GM20431 (cell line): Measurements from ENCODE around the gene ZNF672.
"Not testable (repeated sequence)": the region's sequence is repeated elsewhere in the genome, so short reads cannot be mapped to it uniquely, and the experiment has no call there.

Source experiments
- in situ Hi-C: fragments of 300-500 bp; cut with MseI, MboI; formaldehyde crosslinking; loops from one replicate; pipeline ENCODE4 v1.15.0; 2020; ENCODE audit warnings: low sequenced_read_pairs; ENCODE audit not compliant: unreplicated experiment

The ZNF672 gene

DNA sequence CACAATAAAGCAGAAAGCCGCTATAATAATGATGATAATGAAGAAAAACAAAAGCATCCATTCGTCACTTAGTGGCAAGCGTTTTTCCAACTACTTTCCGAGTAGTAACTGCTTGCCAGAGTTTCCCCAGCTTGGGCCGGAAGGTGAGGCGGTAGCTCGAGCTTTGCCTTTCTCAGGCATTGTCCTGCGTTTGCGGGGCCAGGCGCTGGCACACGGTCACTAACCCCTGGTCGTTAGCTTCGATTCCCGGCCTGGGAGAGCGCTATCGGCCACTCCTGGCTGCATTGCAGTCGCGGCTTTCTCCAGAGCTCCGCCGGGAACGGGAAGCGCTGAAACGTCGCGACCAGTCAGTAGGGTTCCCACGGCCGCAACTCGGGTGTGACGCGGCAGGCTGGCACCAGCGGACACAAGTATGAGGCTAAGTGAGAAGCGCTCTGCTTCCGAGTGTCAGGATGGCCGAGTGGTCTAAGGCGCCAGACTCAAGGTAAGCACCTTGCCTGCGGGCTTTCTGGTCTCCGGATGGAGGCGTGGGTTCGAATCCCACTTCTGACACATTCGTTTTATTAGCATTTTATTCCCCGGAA is 35.5 kb downstream of the ZNF672 start:
- in situ Hi-C loops: no loop called here

GRCh38 chr1:248873993-248874533 is 36.0 kb downstream of the ZNF672 start:
- in situ Hi-C loops: no loop called here

GRCh38 chr1:248881261-248881660 is 43.2 kb downstream of the ZNF672 start:
- in situ Hi-C loops: no loop called here

GRCh38 chr1:248882427-248882826 is 44.4 kb downstream of the ZNF672 start:
- in situ Hi-C loops: not testable (repeated sequence)

GRCh38 chr1:248884632-248885295 is 46.7 kb downstream of the ZNF672 start:
- in situ Hi-C loops: no loop called here

GRCh38 chr1:248885646-248886045 is 47.6 kb downstream of the ZNF672 start:
- in situ Hi-C loops: no loop called here

DNA sequence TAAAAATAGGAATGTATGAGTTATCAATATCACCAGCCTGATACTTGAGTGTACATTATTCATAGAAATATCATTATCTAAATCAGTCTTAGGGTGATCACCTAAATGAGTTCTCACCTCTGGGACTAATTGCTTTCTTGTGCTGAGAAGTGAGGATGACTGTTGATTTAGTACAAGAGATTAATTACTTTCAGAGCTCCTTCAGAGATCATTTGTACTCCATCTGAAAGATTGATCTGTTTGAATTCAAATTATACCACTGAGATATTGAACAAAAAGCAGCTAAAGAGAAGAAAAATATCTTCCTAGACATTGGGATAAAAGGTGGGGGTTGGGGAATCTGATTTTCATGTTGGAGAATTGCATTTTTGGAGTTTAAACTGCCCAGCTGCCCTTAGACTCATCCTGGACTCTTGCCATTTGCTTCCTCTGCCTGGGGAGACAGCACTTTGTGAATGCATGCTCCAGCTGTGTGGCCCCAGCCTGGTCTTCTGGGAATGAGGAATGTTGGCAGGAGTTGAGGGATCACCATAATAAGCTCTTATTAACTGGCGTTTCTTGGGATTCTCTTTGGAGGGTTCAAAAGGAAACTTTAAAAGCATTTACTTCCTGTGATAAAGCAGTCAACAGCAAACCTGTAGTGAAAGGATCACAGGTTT is 48.3 kb downstream of the ZNF672 start:
- in situ Hi-C loops: no loop called here

- in situ Hi-C loops: not testable (repeated sequence)
Measured at GRCh38 chr1:248889914-248890243, 51.9 kb downstream of the ZNF672 start.

- in situ Hi-C loops: no loop called here
Measured at GRCh38 chr1:248890549-248891498, 52.8 kb downstream of the ZNF672 start.

DNA sequence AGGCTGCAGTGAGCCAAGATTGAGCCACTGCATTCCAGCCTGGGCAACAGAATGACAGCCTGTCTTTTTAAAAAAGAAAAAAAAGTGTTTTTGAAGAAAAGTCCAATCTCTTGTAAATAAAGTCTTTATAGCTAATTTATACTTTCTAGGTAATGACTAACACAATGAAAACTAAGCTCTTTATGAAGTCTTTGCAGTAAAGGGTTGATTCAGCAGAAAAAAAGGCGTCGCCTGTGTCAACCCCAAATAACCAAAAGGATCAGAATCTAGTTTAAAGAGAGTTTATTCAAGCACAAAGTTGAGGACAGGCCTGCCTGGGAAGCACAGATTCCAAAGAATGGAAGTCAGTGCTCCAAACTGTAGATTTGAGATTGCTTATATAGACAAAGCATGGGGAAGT is 53.7 kb downstream of the ZNF672 start:
- in situ Hi-C loops: no loop called here

DNA sequence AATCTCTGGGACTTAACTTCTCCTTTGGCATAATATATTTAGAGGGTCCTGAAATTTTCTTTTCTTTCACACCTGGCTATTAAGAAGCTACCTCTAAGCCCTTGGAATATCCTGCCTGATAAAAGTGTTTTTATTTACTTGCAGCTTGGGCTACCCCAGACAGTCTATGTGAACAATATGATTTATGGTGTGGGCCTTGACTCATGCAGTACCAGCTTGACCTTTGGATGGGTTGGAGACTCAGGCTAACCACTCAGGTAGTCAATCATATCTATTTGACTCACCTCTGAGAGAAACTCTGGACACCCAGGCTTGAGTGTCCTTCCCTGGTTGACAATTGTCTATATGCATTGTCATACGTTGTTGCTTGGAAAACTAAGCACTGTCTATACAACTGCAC is 54.6 kb downstream of the ZNF672 start:
- in situ Hi-C loops: no loop called here

- in situ Hi-C loops: no loop called here
Measured at GRCh38 chr1:248894837-248895236, 56.8 kb downstream of the ZNF672 start.

- in situ Hi-C loops: no loop called here
Measured at GRCh38 chr1:248897412-248898337, 59.7 kb downstream of the ZNF672 start.
